GM12878 (cell line): ENCODE results near the gene ADA. TPM values are rescaled to one million over a fixed set of nuclear protein-coding genes. Genes with fewer than 3 reads are reported as not detected.

Experiments
- MYC ChIP-seq: IDR thresholded peaks from 2 replicates; pipeline ENCODE4 v1.6.1; 2011; ENCODE audit warnings: mild to moderate bottlenecking, low read length, moderate library complexity, inconsistent platforms; ENCODE audit not compliant: insufficient read depth, insufficient replicate concordance, insufficient read length, severe bottlenecking
- NR2C2 ChIP-seq: IDR thresholded peaks from 2 replicates; pipeline ENCODE4 v1.6.1; 2011; ENCODE audit warnings: borderline replicate concordance, low read depth; ENCODE audit not compliant: control insufficient read depth, insufficient read length
- POLR2A ChIP-seq: IDR thresholded peaks from 2 replicates; pipeline ENCODE4 v1.6.1; 2011; ENCODE audit warnings: low read depth, mild to moderate bottlenecking, low read length
- RAD21 ChIP-seq: IDR thresholded peaks from 2 replicates; pipeline ENCODE4 v1.6.1; 2011; ENCODE audit warnings: mild to moderate bottlenecking, low read depth, low read length, moderate library complexity; ENCODE audit not compliant: insufficient read depth
- STAT1 ChIP-seq: fragments of 450-650 bp; conservative IDR thresholded peaks from 2 replicates; pipeline ENCODE4 v1.6.1; 2014; ENCODE audit warnings: antibody characterized with exemption, mild to moderate bottlenecking
- ZBTB33 ChIP-seq: fragments of 450-650 bp; IDR thresholded peaks from 2 replicates; pipeline ENCODE4 v1.6.1; 2017; ENCODE audit warnings: mild to moderate bottlenecking
- polyA plus RNA-seq, 11 experiments: library from polyadenylated mRNA; depleted of rRNA in 4 of 11; unstranded in 6 of 11; stranded (reverse) in 5 of 11; fragments of >200 nt; fragmentation: Nextera tagmentation in 4 of 11; fragmentation: Illumina TruSeq in 1 of 11; extraction: Ambion mirVana in 4 of 11; extraction: Trizol in 1 of 11; gene quantifications; 1 replicate in 1 of 11; 2 replicates in 10 of 11; pipeline versions ENCODE4 v1.2.1 to v1.2.3, GENCODE V29; 2011 to 2016; ENCODE audit warnings: inconsistent platforms in 2 of 11, missing spikeins in 2 of 11, low read depth in 1 of 11
- total RNA-seq, 4 experiments: library from RNA; depleted of rRNA in 3 of 4; stranded (reverse); fragments of >200 nt in 3 of 4; fragmentation: Illumina TruSeq in 1 of 4; extraction: Trizol in 1 of 4; gene quantifications; 2 replicates each; pipeline versions ENCODE4 v1.2.1 to v1.2.3, GENCODE V29; 2013 to 2021
- TF ChIP-seq, protein P1 (sequence below): IDR thresholded peaks from 2 replicates; pipeline ENCODE4 v1.6.1; 2012; ENCODE audit warnings: improper control_type of control experiment, low read depth, low read length; ENCODE audit not compliant: insufficient replicate concordance
- TF ChIP-seq, protein P2 (sequence below): IDR thresholded peaks from 2 replicates; pipeline ENCODE4 v1.6.1; 2011; ENCODE audit warnings: mild to moderate bottlenecking, low read depth, low read length, moderate library complexity; ENCODE audit not compliant: insufficient replicate concordance

The ADA gene
- total and polyA plus RNA-seq, 10 of the 15 experiments (the other 5 are each of a cell fraction or from before 2014, with no cell fraction given) = 40.9 to 217 (median 90.8) TPM

DNA sequence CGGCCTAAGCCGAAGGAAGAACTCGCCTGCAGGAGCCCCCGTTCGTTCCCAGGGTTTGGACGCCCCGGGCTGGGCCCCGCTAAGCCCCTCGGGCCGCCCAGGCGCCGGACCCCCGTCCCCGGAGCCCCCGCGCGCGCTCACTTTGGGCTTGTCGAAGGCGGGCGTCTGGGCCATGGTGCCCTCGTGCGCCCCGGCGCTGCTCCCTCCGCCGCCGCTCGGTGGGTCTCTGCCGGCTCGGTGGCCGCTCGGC lies 140 bp downstream of the ADA start (continued):
- TF ChIP-seq, protein P1, sequence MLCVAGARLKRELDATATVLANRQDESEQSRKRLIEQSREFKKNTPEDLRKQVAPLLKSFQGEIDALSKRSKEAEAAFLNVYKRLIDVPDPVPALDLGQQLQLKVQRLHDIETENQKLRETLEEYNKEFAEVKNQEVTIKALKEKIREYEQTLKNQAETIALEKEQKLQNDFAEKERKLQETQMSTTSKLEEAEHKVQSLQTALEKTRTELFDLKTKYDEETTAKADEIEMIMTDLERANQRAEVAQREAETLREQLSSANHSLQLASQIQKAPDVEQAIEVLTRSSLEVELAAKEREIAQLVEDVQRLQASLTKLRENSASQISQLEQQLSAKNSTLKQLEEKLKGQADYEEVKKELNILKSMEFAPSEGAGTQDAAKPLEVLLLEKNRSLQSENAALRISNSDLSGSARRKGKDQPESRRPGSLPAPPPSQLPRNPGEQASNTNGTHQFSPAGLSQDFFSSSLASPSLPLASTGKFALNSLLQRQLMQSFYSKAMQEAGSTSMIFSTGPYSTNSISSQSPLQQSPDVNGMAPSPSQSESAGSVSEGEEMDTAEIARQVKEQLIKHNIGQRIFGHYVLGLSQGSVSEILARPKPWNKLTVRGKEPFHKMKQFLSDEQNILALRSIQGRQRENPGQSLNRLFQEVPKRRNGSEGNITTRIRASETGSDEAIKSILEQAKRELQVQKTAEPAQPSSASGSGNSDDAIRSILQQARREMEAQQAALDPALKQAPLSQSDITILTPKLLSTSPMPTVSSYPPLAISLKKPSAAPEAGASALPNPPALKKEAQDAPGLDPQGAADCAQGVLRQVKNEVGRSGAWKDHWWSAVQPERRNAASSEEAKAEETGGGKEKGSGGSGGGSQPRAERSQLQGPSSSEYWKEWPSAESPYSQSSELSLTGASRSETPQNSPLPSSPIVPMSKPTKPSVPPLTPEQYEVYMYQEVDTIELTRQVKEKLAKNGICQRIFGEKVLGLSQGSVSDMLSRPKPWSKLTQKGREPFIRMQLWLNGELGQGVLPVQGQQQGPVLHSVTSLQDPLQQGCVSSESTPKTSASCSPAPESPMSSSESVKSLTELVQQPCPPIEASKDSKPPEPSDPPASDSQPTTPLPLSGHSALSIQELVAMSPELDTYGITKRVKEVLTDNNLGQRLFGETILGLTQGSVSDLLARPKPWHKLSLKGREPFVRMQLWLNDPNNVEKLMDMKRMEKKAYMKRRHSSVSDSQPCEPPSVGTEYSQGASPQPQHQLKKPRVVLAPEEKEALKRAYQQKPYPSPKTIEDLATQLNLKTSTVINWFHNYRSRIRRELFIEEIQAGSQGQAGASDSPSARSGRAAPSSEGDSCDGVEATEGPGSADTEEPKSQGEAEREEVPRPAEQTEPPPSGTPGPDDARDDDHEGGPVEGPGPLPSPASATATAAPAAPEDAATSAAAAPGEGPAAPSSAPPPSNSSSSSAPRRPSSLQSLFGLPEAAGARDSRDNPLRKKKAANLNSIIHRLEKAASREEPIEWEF = no peak
- TF ChIP-seq POLR2A (peak; percentile 73), STAT1 (no peak), RAD21 (no peak), NR2C2 (no peak), MYC (no peak), ZBTB33 (no peak)
- TF ChIP-seq, protein P2, sequence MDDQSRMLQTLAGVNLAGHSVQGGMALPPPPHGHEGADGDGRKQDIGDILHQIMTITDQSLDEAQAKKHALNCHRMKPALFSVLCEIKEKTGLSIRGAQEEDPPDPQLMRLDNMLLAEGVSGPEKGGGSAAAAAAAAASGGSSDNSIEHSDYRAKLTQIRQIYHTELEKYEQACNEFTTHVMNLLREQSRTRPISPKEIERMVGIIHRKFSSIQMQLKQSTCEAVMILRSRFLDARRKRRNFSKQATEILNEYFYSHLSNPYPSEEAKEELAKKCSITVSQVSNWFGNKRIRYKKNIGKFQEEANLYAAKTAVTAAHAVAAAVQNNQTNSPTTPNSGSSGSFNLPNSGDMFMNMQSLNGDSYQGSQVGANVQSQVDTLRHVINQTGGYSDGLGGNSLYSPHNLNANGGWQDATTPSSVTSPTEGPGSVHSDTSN = no peak
